ENCODE results near the gene MAD1L1.

Gene MAD1L1

GRCh38 chr7:2149672-2150444 is 82.9 kb downstream of the MAD1L1 start:
- H3K27ac ChIP-seq = no peak overlapping the region
- TF ChIP-seq, protein P1, sequence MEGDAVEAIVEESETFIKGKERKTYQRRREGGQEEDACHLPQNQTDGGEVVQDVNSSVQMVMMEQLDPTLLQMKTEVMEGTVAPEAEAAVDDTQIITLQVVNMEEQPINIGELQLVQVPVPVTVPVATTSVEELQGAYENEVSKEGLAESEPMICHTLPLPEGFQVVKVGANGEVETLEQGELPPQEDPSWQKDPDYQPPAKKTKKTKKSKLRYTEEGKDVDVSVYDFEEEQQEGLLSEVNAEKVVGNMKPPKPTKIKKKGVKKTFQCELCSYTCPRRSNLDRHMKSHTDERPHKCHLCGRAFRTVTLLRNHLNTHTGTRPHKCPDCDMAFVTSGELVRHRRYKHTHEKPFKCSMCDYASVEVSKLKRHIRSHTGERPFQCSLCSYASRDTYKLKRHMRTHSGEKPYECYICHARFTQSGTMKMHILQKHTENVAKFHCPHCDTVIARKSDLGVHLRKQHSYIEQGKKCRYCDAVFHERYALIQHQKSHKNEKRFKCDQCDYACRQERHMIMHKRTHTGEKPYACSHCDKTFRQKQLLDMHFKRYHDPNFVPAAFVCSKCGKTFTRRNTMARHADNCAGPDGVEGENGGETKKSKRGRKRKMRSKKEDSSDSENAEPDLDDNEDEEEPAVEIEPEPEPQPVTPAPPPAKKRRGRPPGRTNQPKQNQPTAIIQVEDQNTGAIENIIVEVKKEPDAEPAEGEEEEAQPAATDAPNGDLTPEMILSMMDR (conservative IDR thresholded peaks at IDR 0.05) = no peak

- TF ChIP-seq, protein P1 (conservative IDR thresholded peaks at IDR 0.05) = no peak
- no peak overlapping the region for H3K27ac ChIP-seq
Observed at GRCh38 chr7:2148814-2149213, 83.9 kb downstream of the MAD1L1 start.

GRCh38 chr7:2148189-2148588 is 84.6 kb downstream of the MAD1L1 start:
- TF ChIP-seq, protein P1 (conservative IDR thresholded peaks at IDR 0.05) = 0 out of 2 replicates have a peak, but pooled peaks have one; percentile 13
- no peak overlapping the region for H3K27ac ChIP-seq

GRCh38 chr7:2146676-2147472 is 85.9 kb downstream of the MAD1L1 start:
- TF ChIP-seq, protein P1 (conservative IDR thresholded peaks at IDR 0.05) = no peak
- H3K27ac ChIP-seq = no peak overlapping the region

DNA sequence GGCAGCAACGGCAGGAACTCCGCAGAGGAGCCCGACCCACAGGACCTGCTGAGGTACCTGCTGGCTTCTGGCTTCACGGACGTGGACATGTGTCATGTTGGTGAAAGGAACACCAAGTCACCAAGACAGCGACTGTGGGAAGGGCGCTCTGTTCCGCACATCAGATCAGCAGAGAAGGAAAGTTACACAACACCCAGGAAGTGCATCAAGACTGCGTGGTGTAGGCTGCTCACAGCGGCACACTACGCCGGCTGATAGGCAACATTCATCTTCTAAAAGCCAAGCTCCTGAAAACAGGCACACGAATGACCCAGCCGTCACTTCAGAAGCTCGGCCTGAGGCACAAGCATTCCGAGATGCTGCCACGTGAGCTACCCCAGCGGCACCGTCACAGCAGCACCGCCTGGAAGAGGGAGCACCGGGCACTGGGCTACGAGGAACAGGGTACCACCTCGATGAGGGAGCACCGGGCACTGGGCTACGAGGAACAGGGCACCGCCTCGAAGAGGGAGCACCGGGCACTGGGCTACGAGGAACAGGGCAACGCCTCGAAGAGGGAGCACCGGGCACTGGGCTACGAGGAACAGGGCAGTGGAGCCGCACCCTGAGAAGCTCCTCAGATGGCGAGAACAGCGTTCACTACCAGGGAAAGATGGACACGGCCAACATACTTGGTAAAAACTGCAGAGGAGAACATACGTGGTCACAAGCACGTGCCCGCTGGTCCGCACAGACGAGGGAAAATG is 86.7 kb downstream of the MAD1L1 start:
- H3K27ac ChIP-seq = no peak overlapping the region
- TF ChIP-seq, protein P1 (conservative IDR thresholded peaks at IDR 0.05) = no peak

- no peak overlapping the region for H3K27ac ChIP-seq
- TF ChIP-seq, protein P1 (conservative IDR thresholded peaks at IDR 0.05) = no peak
Observed at GRCh38 chr7:2144926-2145325, 87.8 kb downstream of the MAD1L1 start.
